Measurements from ENCODE around the gene GSK3B.

GSK3B gene

DNA sequence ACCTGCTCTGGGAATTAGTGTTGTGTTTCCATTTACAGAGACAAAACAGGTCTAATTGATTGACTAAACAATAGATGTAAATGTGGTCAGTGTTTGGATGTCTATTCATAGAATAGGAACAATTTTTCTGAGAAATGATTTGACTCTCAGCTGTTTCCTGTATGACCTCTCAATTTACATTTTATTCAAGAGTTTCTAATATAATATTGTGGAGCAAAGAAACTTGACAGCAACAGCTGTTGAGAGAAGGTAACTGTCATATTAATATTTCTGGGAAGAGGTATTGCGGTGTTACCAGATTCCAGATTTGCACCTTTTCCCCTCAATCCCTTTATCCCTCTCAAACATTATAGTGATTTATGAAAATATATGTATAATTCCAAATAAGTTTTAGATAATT lies 316.1 kb downstream of the GSK3B start:
- no peak for DNase-seq (ENCODE audit: low spot score)

DNA sequence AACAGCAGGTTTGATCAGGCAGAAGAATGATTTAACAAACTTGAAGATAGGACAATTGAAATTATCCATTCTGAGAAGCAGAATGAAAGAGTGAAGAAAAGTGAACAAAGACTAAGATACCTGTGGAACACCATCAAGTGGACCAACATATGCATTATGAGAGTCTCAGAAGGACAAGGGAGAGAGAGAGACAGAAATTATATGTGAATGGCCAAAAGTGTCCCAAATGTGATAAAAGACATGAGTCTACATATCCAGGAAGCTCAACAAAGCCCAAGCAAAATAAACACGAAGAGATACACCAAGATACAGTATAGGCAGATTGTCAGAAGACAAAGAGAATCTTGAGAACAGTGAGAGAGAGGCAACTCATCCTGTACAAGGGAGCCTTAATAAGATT lies 317.9 kb downstream of the GSK3B start:
- DNase-seq (ENCODE audit: low spot score), result no peak

DNA sequence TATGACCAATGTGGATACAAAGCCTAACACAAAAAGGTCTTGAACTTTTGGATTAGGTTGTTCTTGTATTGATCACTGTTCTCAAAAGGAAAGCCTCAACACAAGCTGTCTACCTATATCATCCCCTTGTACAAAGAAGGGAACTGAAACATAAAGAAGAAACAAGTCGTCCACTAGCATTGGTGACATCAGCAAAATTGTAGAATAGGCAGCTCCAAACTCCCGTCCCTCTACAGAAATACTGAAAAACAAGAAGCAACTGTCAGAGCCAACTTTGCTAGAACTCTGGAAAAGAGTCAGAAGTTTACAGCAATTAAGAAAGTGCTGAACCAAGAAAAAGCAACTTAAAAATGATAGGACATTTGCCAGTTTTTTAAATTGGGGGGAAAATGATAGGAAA lies 319.8 kb downstream of the GSK3B start:
- DNase-seq (ENCODE audit: low spot score), result peak; percentile 63

All from pons (tissue), 1 donor.